Cardiac fibroblast (primary cell): ENCODE data around the gene C1orf174.

Experiments used
- DNase-seq, 2 donors: peaks; one replicate each; pipeline versions ENCODE4 v3.0.0 to v3.0.0-alpha.2; 2010; ENCODE audit warnings: low read depth in 2 of 2
- H3K4me3 ChIP-seq, 2 donors: replicated peaks in 1 of 2; 1 replicate in 1 of 2; 2 replicates in 1 of 2; pipeline ENCODE4 v1.5.1; 2011; ENCODE audit warnings: low read depth in 2 of 2, low read length in 2 of 2, mild to moderate bottlenecking in 2 of 2, moderate library complexity in 1 of 2
- CTCF ChIP-seq: IDR thresholded peaks from one replicate; pipeline ENCODE4 v1.5.1; 2011; ENCODE audit warnings: low read depth, mild to moderate bottlenecking, low read length, inconsistent platforms

Gene C1orf174

DNA sequence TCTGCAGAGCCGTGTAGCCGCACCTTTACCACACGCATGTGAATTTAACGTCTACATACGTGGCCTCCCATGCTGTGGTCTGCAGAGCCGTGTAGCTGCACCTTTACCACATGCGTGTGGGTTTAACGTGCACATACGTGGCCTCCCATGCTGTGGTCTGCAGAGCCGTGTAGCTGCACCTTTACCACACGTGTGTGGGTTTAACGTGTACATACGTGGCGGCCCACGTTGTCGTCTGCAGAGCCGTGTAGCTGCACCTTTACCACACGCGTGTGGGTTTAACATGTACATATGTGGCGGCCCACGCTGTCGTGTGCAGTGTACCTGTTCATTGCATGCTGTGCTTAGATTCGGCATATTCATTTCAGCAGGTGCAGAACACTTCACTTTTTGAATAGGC lies 25.3 kb downstream of the C1orf174 start:
- DNase-seq, result no peak
- no peak for TF ChIP-seq CTCF
- H3K4me3 ChIP-seq, result no peak overlapping the region

DNA sequence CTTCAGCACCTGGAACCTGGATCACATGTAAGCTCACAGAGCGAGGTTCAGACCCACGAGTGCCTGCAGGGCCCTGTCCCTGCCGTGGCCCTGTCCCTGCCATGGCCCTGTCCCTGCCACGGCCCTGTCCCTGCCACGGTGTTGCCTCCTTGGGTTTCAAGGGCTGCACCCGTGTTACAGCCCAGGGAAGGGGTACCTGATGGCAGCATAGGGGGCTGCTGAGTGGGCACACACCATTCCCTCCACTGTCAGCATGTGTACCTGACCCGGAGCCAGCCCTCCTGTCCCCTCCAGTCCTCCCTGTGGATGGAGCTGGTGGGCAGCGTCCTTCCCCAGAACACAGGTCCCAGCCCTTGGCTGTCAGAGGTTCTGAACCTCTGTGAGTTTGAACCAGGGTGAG lies 27.5 kb downstream of the C1orf174 start:
- no peak for DNase-seq
- TF ChIP-seq CTCF, result no peak
- no peak overlapping the region for H3K4me3 ChIP-seq

DNA sequence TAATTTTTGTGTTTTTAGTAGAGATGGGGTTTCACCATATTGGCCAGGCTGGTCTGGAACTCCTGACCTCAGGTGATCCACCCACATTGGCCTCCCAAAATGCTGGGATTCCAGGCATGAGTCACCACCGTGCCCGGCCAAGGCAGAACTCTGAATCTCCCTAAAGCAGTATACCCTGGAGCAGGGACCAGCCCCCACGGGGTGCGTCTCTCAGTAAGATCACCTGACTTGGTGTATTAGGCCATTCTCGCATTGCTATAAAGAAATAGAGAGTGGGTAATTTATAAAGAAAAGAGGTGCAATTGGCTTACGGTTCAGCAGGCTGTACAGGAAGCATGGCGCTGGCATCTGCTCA lies 28.6 kb downstream of the C1orf174 start:
- H3K4me3 ChIP-seq, result no peak overlapping the region
- TF ChIP-seq CTCF, result no peak
- no peak for DNase-seq

- no peak for TF ChIP-seq CTCF
- no peak overlapping the region for H3K4me3 ChIP-seq
Observed at GRCh38 chr1:3869751-3870301, 30.2 kb downstream of the C1orf174 start.

GRCh38 chr1:3868464-3869006 lies 31.5 kb downstream of the C1orf174 start:
- no peak for TF ChIP-seq CTCF
- no peak overlapping the region for H3K4me3 ChIP-seq
- DNase-seq, result no peak

More at GRCh38 chr1:3869751-3870301, 30.2 kb downstream of the C1orf174 start:
- peak; percentile 14 to 37 for DNase-seq

DNA sequence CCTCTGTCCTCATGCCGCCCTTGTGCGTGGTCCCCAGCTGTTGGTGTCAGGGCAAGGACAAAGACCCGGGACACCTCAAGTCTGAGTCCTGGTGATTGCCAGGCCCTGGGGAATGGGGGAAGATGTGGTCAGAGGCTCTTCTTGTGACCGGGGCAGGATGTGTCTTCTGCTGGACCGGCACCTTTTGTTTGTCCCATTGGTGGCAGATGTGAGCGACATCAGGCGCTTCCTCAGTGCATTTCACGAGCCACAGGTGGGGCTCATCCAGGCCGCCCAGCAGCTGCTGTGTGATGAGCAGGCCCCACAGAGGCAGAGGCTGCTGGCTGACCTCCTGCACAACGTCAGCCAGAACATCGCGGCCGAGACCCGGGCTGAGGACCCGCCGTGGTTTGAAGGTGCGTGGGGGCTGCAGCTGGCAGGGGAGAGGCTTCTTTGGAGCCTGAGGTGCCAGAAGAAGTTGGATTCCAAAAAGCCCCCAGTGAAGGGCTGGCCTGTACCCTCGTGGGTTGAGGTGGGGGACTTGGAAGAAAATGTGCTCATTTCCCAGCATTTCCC lies 34.4 kb downstream of the C1orf174 start:
- no peak overlapping the region for H3K4me3 ChIP-seq
- no peak for TF ChIP-seq CTCF
- DNase-seq, result no peak

DNA sequence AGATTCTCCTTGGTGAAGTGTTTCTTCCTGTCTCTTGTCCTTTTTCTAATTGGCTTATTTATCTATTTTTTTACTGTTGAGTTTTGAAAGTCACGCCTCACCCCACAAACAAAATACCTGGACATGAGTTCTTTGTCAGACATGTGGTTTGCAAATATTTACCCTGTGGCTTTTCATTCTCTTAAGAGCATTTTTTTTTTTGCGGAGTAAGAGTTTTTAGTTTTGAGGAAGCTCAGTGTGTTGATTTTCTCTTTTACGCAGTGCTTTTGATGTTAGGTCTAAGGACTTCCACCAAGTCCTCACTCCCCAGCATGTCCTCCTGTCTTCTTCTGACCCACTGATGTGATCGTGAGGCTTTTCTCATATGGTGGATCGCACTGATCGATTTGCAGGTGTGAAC lies 35.2 kb downstream of the C1orf174 start:
- no peak for DNase-seq

More for the DNA sequence above, 35.2 kb downstream of the C1orf174 start:
- TF ChIP-seq CTCF, result no peak
- no peak overlapping the region for H3K4me3 ChIP-seq
